Activated CD8-positive, alpha-beta T cell treated with anti-CD3 and anti-CD28 coated beads for 36 hours (primary cell): Measurements from ENCODE around the gene CEP57. TPM values are rescaled to one million over a fixed set of nuclear protein-coding genes. Genes with fewer than 3 reads are reported as not detected.
A peak's percentile ranks its signal among the peaks of the same experiment; 100 is the strongest.

Experiments used
- ATAC-seq: fragments of 200-7000 bp; cut with Tn5 transposase; one replicate; pipeline ENCODE4 v1.10.0; 2021; ENCODE audit warnings: mild to moderate bottlenecking, moderate library complexity
- CTCF ChIA-PET: fragments of 350-600 bp; sonication (Branson Sonifier 250); formaldehyde crosslinking; loops from one replicate; lab custom pipeline; 2021; ENCODE audit warnings: antibody characterized with exemption; lab: Charles Lee
- POLR2A ChIA-PET: fragments of 350-600 bp; sonication (Branson Sonifier 250); formaldehyde crosslinking; loops from one replicate; lab custom pipeline; 2021; ENCODE audit warnings: antibody characterized with exemption; lab: Charles Lee
- DNase-seq: peaks from one replicate; pipeline ENCODE4 v3.0.0-alpha.2; 2020
- H3K27ac Mint-ChIP-seq: one replicate; pipeline ENCODE4 v1.8.0; 2021; ENCODE audit warnings: mild to moderate bottlenecking, mixed read lengths
- H3K27me3 Mint-ChIP-seq: one replicate; pipeline ENCODE4 v1.8.0; 2021; ENCODE audit warnings: mixed read lengths
- H3K36me3 Mint-ChIP-seq: one replicate; pipeline ENCODE4 v1.8.0; 2021; ENCODE audit warnings: low read depth, mixed read lengths
- H3K4me1 Mint-ChIP-seq: one replicate; pipeline ENCODE4 v1.8.0; 2021; ENCODE audit warnings: low read depth, mixed read lengths
- H3K4me3 Mint-ChIP-seq: one replicate; pipeline ENCODE4 v1.8.0; 2021; ENCODE audit warnings: mild to moderate bottlenecking, moderate library complexity, mixed read lengths
- H3K9me3 Mint-ChIP-seq: one replicate; pipeline ENCODE4 v1.8.0; 2021; ENCODE audit warnings: mixed read lengths
- CTCF ChIP-seq: fragments of 200-600 bp; IDR thresholded peaks from one replicate; pipeline ENCODE4 v1.8.0; 2022; ENCODE audit warnings: antibody characterized with exemption, mild to moderate bottlenecking
- intact Hi-C: fragments of 100-400 bp; cut with micrococcal nuclease; formaldehyde crosslinking; loops from one replicate; pipeline ENCODE4 v1.10.0; 2022
- total RNA-seq, 2 experiments: library from RNA; stranded (reverse); gene quantifications; one replicate each; pipeline ENCODE4 v1.2.3, GENCODE V29; 2021

The CEP57 gene
- total RNA-seq, 2 experiments from 2014 or later = 123 to 124 TPM

GRCh38 chr11:95776859-95777258 lies 13.4 kb upstream of the CEP57 start:
- POLR2A ChIA-PET = interaction anchor here (1.2 kb wide), 1 partner anchor 12 kb away, joined by 6 read pairs; the partner anchor contains the start of gene FAM76B
- intact Hi-C loops = no loop called here
- CTCF ChIA-PET = interaction anchor here (1.4 to 1.6 kb wide), 2 partner anchors 9 to 12 kb away, joined by 3 to 4 read pairs; no protein-coding TSS in a partner anchor
- TF ChIP-seq CTCF = no peak
- Mint-ChIP-seq H3K27me3 (no peaks in the 10 kb centered on the region), H3K4me1 (peaks cover 16% of the 10 kb centered on the region), H3K27ac (no peak overlapping the region), H3K36me3 (peaks cover 44% of the 10 kb centered on the region), H3K9me3 (no peaks in the 10 kb centered on the region), H3K4me3 (no peak overlapping the region)
- ATAC-seq = no peak
- DNase-seq = no peak

- ChIA-PET POLR2A (interaction anchor here (1.5 kb wide), 1 partner anchor 10 kb away, joined by 3 read pairs; no protein-coding TSS in a partner anchor), CTCF (no interaction called here)
- Mint-ChIP-seq H3K27me3 (no peaks in the 10 kb centered on the region), H3K4me1 (peaks cover 27% of the 10 kb centered on the region), H3K4me3 (no peak overlapping the region), H3K36me3 (peaks cover 49% of the 10 kb centered on the region), H3K27ac (no peak overlapping the region), H3K9me3 (no peaks in the 10 kb centered on the region)
- intact Hi-C loops = no loop called here
- TF ChIP-seq CTCF = no peak
- ATAC-seq = no peak
- no peak for DNase-seq
Observed at GRCh38 chr11:95778699-95779098, 11.6 kb upstream of the CEP57 start.

- intact Hi-C loops = no loop called here
- CTCF ChIA-PET = interaction anchor here (0.9 kb wide), 1 partner anchor 627 kb away, joined by 3 read pairs; no protein-coding TSS in a partner anchor
- Mint-ChIP-seq H3K27me3 (no peaks in the 10 kb centered on the region), H3K27ac (no peak overlapping the region), H3K4me3 (no peak overlapping the region), H3K9me3 (no peaks in the 10 kb centered on the region), H3K36me3 (peaks cover 53% of the 10 kb centered on the region), H3K4me1 (peaks cover 35% of the 10 kb centered on the region)
- no peak for TF ChIP-seq CTCF
- DNase-seq (no peak), ATAC-seq (no peak)
- POLR2A ChIA-PET = interaction anchor here (0.6 kb wide), 1 partner anchor 17 kb away, joined by 3 read pairs; no protein-coding TSS in a partner anchor
Observed at GRCh38 chr11:95780544-95780943, 9.8 kb upstream of the CEP57 start.

GRCh38 chr11:95788921-95789505 lies 1.3 kb upstream of the CEP57 start:
- Mint-ChIP-seq H3K27me3 (no peaks in the 10 kb centered on the region), H3K36me3 (peaks cover 55% of the 10 kb centered on the region), H3K4me1 (peaks cover 45% of the 10 kb centered on the region), H3K4me3 (peak overlapping the region; percentile 98), H3K27ac (peak overlapping the region; percentile 100), H3K9me3 (no peaks in the 10 kb centered on the region)
- peak; percentile 26 for TF ChIP-seq CTCF
- POLR2A ChIA-PET = interaction anchor here (0.8 to 2.4 kb wide), 15 partner anchors 11 to 814 kb away, joined by 3 to 10 read pairs (median 5); partner anchors contain the start of genes CCDC82, JRKL and SESN3
- DNase-seq (peak; percentile 39), ATAC-seq (no peak)
- CTCF ChIA-PET = interaction anchor here (0.7 to 3.5 kb wide), 7 partner anchors 20 to 696 kb away, joined by 3 to 17 read pairs (median 4); partner anchors contain the start of gene MAML2
- intact Hi-C loops = no loop called here
